CD4-positive, alpha-beta T cell (primary cell): ENCODE data around the gene DGKB. TPM values are rescaled to one million over a fixed set of nuclear protein-coding genes. Genes with fewer than 3 reads are reported as not detected.

Experiments
- ATAC-seq: fragments of 200-7000 bp; cut with Tn5 transposase; one replicate; pipeline ENCODE4 v1.10.0; 2022; ENCODE audit warnings: mild to moderate bottlenecking; ENCODE audit not compliant: poor library complexity
- CTCF ChIA-PET: fragments of 350-600 bp; sonication (Branson Sonifier 250); formaldehyde crosslinking; loops from one replicate; lab custom pipeline; 2021; ENCODE audit warnings: antibody characterized with exemption, inconsistent platforms; lab: Charles Lee
- POLR2A ChIA-PET: fragments of 350-600 bp; sonication (Branson Sonifier 250); formaldehyde crosslinking; loops from one replicate; lab custom pipeline; 2021; ENCODE audit warnings: antibody characterized with exemption, inconsistent platforms; lab: Charles Lee
- DNase-seq, 14 experiments: peaks; one replicate each; pipeline ENCODE4 v3.0.0-alpha.2; 2013 to 2020; ENCODE audit warnings: mixed read lengths in 2 of 14
- H3K27ac ChIP-seq, 2 donors: one replicate each; pipeline versions ENCODE4 v1.5.1 to v1.7.0; 2013; ENCODE audit warnings: low read length in 2 of 2, low read depth in 1 of 2, mild to moderate bottlenecking in 1 of 2
- H3K27me3 ChIP-seq, 2 experiments: 1 replicate in 1 of 2; 2 replicates in 1 of 2; pipeline versions ENCODE4 v1.6.1 to v1.7.0; 2013; ENCODE audit warnings: low read length in 2 of 2, control low read depth in 1 of 2, mild to moderate bottlenecking in 1 of 2, moderate library complexity in 1 of 2; ENCODE audit not compliant: insufficient read depth in 2 of 2, control insufficient read depth in 1 of 2
- H3K36me3 ChIP-seq: one replicate; pipeline ENCODE4 v1.6.1; 2013; ENCODE audit warnings: low read length, control low read depth; ENCODE audit not compliant: insufficient read depth
- H3K4me1 ChIP-seq: one replicate; pipeline ENCODE4 v1.6.1; 2013; ENCODE audit warnings: low read length, control low read depth; ENCODE audit not compliant: insufficient read depth
- H3K4me3 ChIP-seq: one replicate; pipeline ENCODE4 v1.5.1; 2013; ENCODE audit warnings: mild to moderate bottlenecking, low read length, moderate library complexity
- H3K9me3 ChIP-seq, 2 experiments: 1 replicate in 1 of 2; 2 replicates in 1 of 2; pipeline versions ENCODE4 v1.6.1 to v1.7.0; 2013; ENCODE audit warnings: low read length in 2 of 2, mild to moderate bottlenecking in 2 of 2, control low read depth in 1 of 2, moderate library complexity in 1 of 2; ENCODE audit not compliant: control insufficient read depth in 1 of 2, insufficient read depth in 1 of 2
- H3K27ac Mint-ChIP-seq: one replicate; pipeline ENCODE4 v1.8.0; 2020; ENCODE audit warnings: mixed read lengths
- H3K27me3 Mint-ChIP-seq: one replicate; pipeline ENCODE4 v1.8.0; 2021; ENCODE audit warnings: mixed read lengths
- H3K36me3 Mint-ChIP-seq: one replicate; pipeline ENCODE4 v1.8.0; 2021; ENCODE audit warnings: low read depth, mixed read lengths
- H3K4me1 Mint-ChIP-seq: one replicate; pipeline ENCODE4 v1.8.0; 2021; ENCODE audit warnings: low read depth, mixed read lengths
- H3K4me3 Mint-ChIP-seq: one replicate; pipeline ENCODE4 v1.8.0; 2020; ENCODE audit warnings: mild to moderate bottlenecking, mixed read lengths
- H3K9me3 Mint-ChIP-seq: one replicate; pipeline ENCODE4 v1.8.0; 2020; ENCODE audit warnings: mixed read lengths
- intact Hi-C, 2 experiments: fragments of 100-400 bp; cut with DNase I in 1 of 2; cut with micrococcal nuclease in 1 of 2; formaldehyde crosslinking; loops; one replicate each; pipeline versions ENCODE4 v1.15.1 to v1.9.0; 2023 to 2025; cut with DNase I, micrococcal nuclease
- total RNA-seq, 174 experiments: library from RNA in 2 of 174; stranded (reverse) in 2 of 174; gene quantifications; one replicate each; pipeline ENCODE4 v1.2.3 and lab custom pipeline; 2021 to 2026
- TF ChIP-seq, protein P1 (sequence below): fragments of 200-600 bp; IDR thresholded peaks from one replicate; pipeline ENCODE4 v1.8.0; 2022; ENCODE audit warnings: antibody characterized with exemption, mild to moderate bottlenecking

Gene DGKB
- total RNA-seq, 2 experiments from 2014 or later: not detected

GRCh38 chr7:14826426-14826825, 76.1 kb downstream of the DGKB start:
- TF ChIP-seq, protein P1, sequence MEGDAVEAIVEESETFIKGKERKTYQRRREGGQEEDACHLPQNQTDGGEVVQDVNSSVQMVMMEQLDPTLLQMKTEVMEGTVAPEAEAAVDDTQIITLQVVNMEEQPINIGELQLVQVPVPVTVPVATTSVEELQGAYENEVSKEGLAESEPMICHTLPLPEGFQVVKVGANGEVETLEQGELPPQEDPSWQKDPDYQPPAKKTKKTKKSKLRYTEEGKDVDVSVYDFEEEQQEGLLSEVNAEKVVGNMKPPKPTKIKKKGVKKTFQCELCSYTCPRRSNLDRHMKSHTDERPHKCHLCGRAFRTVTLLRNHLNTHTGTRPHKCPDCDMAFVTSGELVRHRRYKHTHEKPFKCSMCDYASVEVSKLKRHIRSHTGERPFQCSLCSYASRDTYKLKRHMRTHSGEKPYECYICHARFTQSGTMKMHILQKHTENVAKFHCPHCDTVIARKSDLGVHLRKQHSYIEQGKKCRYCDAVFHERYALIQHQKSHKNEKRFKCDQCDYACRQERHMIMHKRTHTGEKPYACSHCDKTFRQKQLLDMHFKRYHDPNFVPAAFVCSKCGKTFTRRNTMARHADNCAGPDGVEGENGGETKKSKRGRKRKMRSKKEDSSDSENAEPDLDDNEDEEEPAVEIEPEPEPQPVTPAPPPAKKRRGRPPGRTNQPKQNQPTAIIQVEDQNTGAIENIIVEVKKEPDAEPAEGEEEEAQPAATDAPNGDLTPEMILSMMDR: no peak
- no peaks in the 10 kb centered on the region for H3K36me3 Mint-ChIP-seq
- Histone ChIP-seq H3K4me1 (no peaks in the 10 kb centered on the region), H3K27me3 (no peaks in the 10 kb centered on the region), H3K27ac (no peak overlapping the region), H3K9me3 (no peaks in the 10 kb centered on the region), H3K36me3 (no peaks in the 10 kb centered on the region), H3K4me3 (no peak overlapping the region)
- ChIA-PET CTCF (no interaction called here), POLR2A (no interaction called here)
- no peaks in the 10 kb centered on the region for H3K27me3 Mint-ChIP-seq
- intact Hi-C loops: no loop called here
- DNase-seq: no peak
- no peak overlapping the region for H3K27ac Mint-ChIP-seq
- H3K4me1 Mint-ChIP-seq: no peaks in the 10 kb centered on the region
- ATAC-seq: no peak
- no peak overlapping the region for H3K4me3 Mint-ChIP-seq
- peaks cover 2% of the 10 kb centered on the region for H3K9me3 Mint-ChIP-seq

- H3K27me3 Mint-ChIP-seq: no peaks in the 10 kb centered on the region
- H3K4me1 Mint-ChIP-seq: no peaks in the 10 kb centered on the region
- Histone ChIP-seq H3K27ac (no peak overlapping the region), H3K4me3 (no peak overlapping the region), H3K4me1 (no peaks in the 10 kb centered on the region), H3K9me3 (no peaks in the 10 kb centered on the region), H3K36me3 (no peaks in the 10 kb centered on the region), H3K27me3 (no peaks in the 10 kb centered on the region)
- intact Hi-C loops: no loop called here
- DNase-seq (no peak), ATAC-seq (no peak)
- TF ChIP-seq, protein P1: no peak
- CTCF ChIA-PET: no interaction called here
- POLR2A ChIA-PET: no interaction called here
- H3K27ac Mint-ChIP-seq: no peak overlapping the region
- H3K4me3 Mint-ChIP-seq: no peak overlapping the region
- peaks cover 2% of the 10 kb centered on the region for H3K9me3 Mint-ChIP-seq
- H3K36me3 Mint-ChIP-seq: no peaks in the 10 kb centered on the region
Observed at GRCh38 chr7:14825912-14826311, 76.6 kb downstream of the DGKB start.

GRCh38 chr7:14822481-14822854, 80.1 kb downstream of the DGKB start:
- Histone ChIP-seq H3K4me3 (no peak overlapping the region), H3K9me3 (no peaks in the 10 kb centered on the region), H3K36me3 (no peaks in the 10 kb centered on the region), H3K27me3 (no peaks in the 10 kb centered on the region), H3K27ac (no peak overlapping the region), H3K4me1 (no peaks in the 10 kb centered on the region)
- Mint-ChIP-seq H3K27me3 (no peaks in the 10 kb centered on the region), H3K27ac (no peak overlapping the region), H3K4me3 (no peak overlapping the region), H3K36me3 (no peaks in the 10 kb centered on the region), H3K9me3 (peaks cover 2% of the 10 kb centered on the region), H3K4me1 (no peaks in the 10 kb centered on the region)
- intact Hi-C loops: no loop called here
- CTCF ChIA-PET: no interaction called here
- DNase-seq (no peak), ATAC-seq (no peak)
- TF ChIP-seq, protein P1: no peak
- POLR2A ChIA-PET: no interaction called here
